ENCODE measurements around the gene MSI2. TPM values are rescaled to one million over a fixed set of nuclear protein-coding genes. Genes with fewer than 3 reads are reported as not detected.

MSI2 gene
- total RNA-seq, 4 donors from 2014 or later, result 15.9 to 22.9 (median 17.0) TPM

GRCh38 chr17:57356719-57357391 is 100.5 kb downstream of the MSI2 start:
- DNase-seq, result no peak
- Histone ChIP-seq H3K4me3 (peak overlapping the region; percentile 4 to 30 (median 20)), H3K27me3 (no peaks in the 10 kb centered on the region), H3K36me3 (no peaks in the 10 kb centered on the region), H3K4me1 (peaks cover 8 to 48% (median 9%) of the 10 kb centered on the region in 3 donors), H3K27ac (peak overlapping the region; percentile 80 to 88 (median 86)), H3K9me3 (no peaks in the 10 kb centered on the region)
- intact Hi-C loops (cut with DNase I), result no loop called here
- WGBS, 2 donors, result 31 to 32% methylated on average over 13 to 15 of the region's 16 CpGs
- TF ChIP-seq CTCF (IDR thresholded peaks at IDR 0.05) (no peak), POLR2A (IDR thresholded peaks at IDR 0.05) (no peak)

- Histone ChIP-seq H3K27me3 (no peaks in the 10 kb centered on the region), H3K27ac (peak overlapping the region; percentile 80 to 88 (median 86)), H3K4me3 (peak overlapping the region; percentile 4 to 30 (median 20)), H3K36me3 (no peaks in the 10 kb centered on the region), H3K9me3 (no peaks in the 10 kb centered on the region), H3K4me1 (peaks cover 8 to 48% (median 9%) of the 10 kb centered on the region in 3 donors)
- 31 to 62% methylated on average over 7 to 9 of the region's 11 CpGs for WGBS, 2 donors
- TF ChIP-seq CTCF (IDR thresholded peaks at IDR 0.05) (no peak), POLR2A (IDR thresholded peaks at IDR 0.05) (peak in 1 of 4 donors; percentile 34)
- intact Hi-C loops (cut with DNase I), result no loop called here
- DNase-seq, result no peak
Observed at GRCh38 chr17:57357392-57357784, 101.1 kb downstream of the MSI2 start.

- intact Hi-C loops (cut with DNase I), result no loop called here
- no peak for DNase-seq
- Histone ChIP-seq H3K27ac (peak overlapping the region; percentile 80 to 88 (median 86)), H3K27me3 (no peaks in the 10 kb centered on the region), H3K9me3 (no peaks in the 10 kb centered on the region), H3K36me3 (no peaks in the 10 kb centered on the region), H3K4me3 (no peak overlapping the region), H3K4me1 (peaks cover 8 to 48% (median 9%) of the 10 kb centered on the region in 3 donors)
- WGBS, 2 donors, result 44 to 46% methylated on average over 2 to 3 of the region's 3 CpGs
- TF ChIP-seq CTCF (IDR thresholded peaks at IDR 0.05), result no peak
- no peak for TF ChIP-seq POLR2A (IDR thresholded peaks at IDR 0.05)
Observed at GRCh38 chr17:57357830-57358430, 101.6 kb downstream of the MSI2 start.

- intact Hi-C loops (cut with DNase I), result no loop called here
- 71 to 84% methylated on average over 2 of the region's 2 CpGs for WGBS, 2 donors
Observed at GRCh38 chr17:57360266-57360665, 103.9 kb downstream of the MSI2 start.

More at GRCh38 chr17:57360266-57360665, 103.9 kb downstream of the MSI2 start:
- no peak overlapping the region for H3K27ac ChIP-seq
- no peak overlapping the region for H3K4me3 ChIP-seq
- H3K27me3 ChIP-seq, result no peaks in the 10 kb centered on the region
- DNase-seq, result no peak
- peaks cover 8 to 47% (median 9%) of the 10 kb centered on the region in 3 donors for H3K4me1 ChIP-seq
- TF ChIP-seq CTCF (IDR thresholded peaks at IDR 0.05) (no peak), POLR2A (IDR thresholded peaks at IDR 0.05) (no peak)
- H3K36me3 ChIP-seq, result no peaks in the 10 kb centered on the region
- H3K9me3 ChIP-seq, result no peaks in the 10 kb centered on the region
